ENCODE results near the gene LAYN. TPM values are rescaled to one million over a fixed set of nuclear protein-coding genes. Genes with fewer than 3 reads are reported as not detected.

The LAYN gene
- total RNA-seq, 2 experiments from 2014 or later, result 92.2 to 93.7 TPM

GRCh38 chr11:111539426-111540113 is 950 bp upstream of the LAYN start:
- Mint-ChIP-seq H3K4me1 (ENCODE audit: low read depth) (peaks cover 55% of the 10 kb centered on the region), H3K27ac (peak overlapping the region; percentile 80), H3K9me3 (no peaks in the 10 kb centered on the region), H3K4me3 (peak overlapping the region; percentile 75), H3K27me3 (peaks cover 24% of the 10 kb centered on the region), H3K36me3 (ENCODE audit: low read depth) (peaks cover 35% of the 10 kb centered on the region)
- intact Hi-C loops (cut with micrococcal nuclease), result loop anchor here (10.0 kb wide), 1 partner anchor 85 kb away; no protein-coding TSS in a partner anchor
- POLR2A ChIA-PET, result interaction anchor here (0.6 to 2.5 kb wide), 13 partner anchors 8 to 80 kb away, joined by 3 to 7 read pairs (median 4); no protein-coding TSS in a partner anchor
- CTCF ChIA-PET, result interaction anchor here (1.0 to 6.5 kb wide), 6 partner anchors 15 to 93 kb away, joined by 3 to 35 read pairs (median 6); no protein-coding TSS in a partner anchor
- no peak for TF ChIP-seq CTCF (IDR thresholded peaks at IDR 0.05)
- ATAC-seq, result peak; percentile 69
- DNase-seq, result peak; percentile 87

DNA sequence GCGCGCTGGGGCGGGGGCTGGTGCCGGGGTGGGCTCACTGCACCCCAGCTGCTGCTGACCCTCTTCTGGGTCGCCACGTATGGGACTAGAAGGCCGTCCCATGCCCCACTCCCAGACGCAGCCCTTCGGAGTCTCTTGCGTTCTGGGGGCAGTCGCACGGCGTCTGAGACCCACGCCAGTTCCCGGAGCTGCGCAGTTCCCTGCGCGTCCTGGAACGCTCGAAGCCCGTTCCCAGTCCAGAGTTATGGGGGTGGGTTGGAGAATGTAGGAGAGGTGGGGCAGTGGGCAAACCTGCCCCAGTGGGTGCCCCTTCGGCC is 375 bp downstream of the LAYN start:
- intact Hi-C loops (cut with micrococcal nuclease), result loop anchor here (10.0 kb wide), 1 partner anchor 86 kb away; no protein-coding TSS in a partner anchor
- Mint-ChIP-seq H3K27me3 (peaks cover 22% of the 10 kb centered on the region), H3K36me3 (ENCODE audit: low read depth) (peaks cover 47% of the 10 kb centered on the region), H3K27ac (no peak overlapping the region), H3K9me3 (no peaks in the 10 kb centered on the region), H3K4me1 (ENCODE audit: low read depth) (peaks cover 48% of the 10 kb centered on the region), H3K4me3 (peak overlapping the region; percentile 75)
- ChIA-PET POLR2A (interaction anchor here (0.7 to 2.5 kb wide), 4 partner anchors 9 to 81 kb away, joined by 3 to 7 read pairs (median 4); no protein-coding TSS in a partner anchor), CTCF (interaction anchor here (0.9 to 6.5 kb wide), 3 partner anchors 9 to 86 kb away, joined by 3 to 35 read pairs (median 5); no protein-coding TSS in a partner anchor)
- ATAC-seq (no peak), DNase-seq (no peak)
- no peak for TF ChIP-seq CTCF (IDR thresholded peaks at IDR 0.05)

- H3K4me3 Mint-ChIP-seq, result peak overlapping the region; percentile 75
- intact Hi-C loops (cut with micrococcal nuclease), result loop anchor here (10.0 kb wide), 1 partner anchor 87 kb away; no protein-coding TSS in a partner anchor
- peaks cover 22% of the 10 kb centered on the region for H3K27me3 Mint-ChIP-seq
- peak overlapping the region; percentile 66 for H3K27ac Mint-ChIP-seq
- ATAC-seq, result no peak
- ChIA-PET CTCF (interaction anchor here (0.9 to 6.5 kb wide), 4 partner anchors 9 to 113 kb away, joined by 3 to 35 read pairs (median 3); no protein-coding TSS in a partner anchor), POLR2A (interaction anchor here (0.7 to 2.5 kb wide), 6 partner anchors 10 to 28 kb away, joined by 3 to 7 read pairs (median 4); no protein-coding TSS in a partner anchor)
- peak; percentile 33 for DNase-seq
- no peak for TF ChIP-seq CTCF (IDR thresholded peaks at IDR 0.05)
- H3K4me1 Mint-ChIP-seq (ENCODE audit: low read depth), result peaks cover 47% of the 10 kb centered on the region
- no peaks in the 10 kb centered on the region for H3K9me3 Mint-ChIP-seq
- peaks cover 52% of the 10 kb centered on the region for H3K36me3 Mint-ChIP-seq (ENCODE audit: low read depth)
Measured at GRCh38 chr11:111541254-111542061, 938 bp downstream of the LAYN start.

DNA sequence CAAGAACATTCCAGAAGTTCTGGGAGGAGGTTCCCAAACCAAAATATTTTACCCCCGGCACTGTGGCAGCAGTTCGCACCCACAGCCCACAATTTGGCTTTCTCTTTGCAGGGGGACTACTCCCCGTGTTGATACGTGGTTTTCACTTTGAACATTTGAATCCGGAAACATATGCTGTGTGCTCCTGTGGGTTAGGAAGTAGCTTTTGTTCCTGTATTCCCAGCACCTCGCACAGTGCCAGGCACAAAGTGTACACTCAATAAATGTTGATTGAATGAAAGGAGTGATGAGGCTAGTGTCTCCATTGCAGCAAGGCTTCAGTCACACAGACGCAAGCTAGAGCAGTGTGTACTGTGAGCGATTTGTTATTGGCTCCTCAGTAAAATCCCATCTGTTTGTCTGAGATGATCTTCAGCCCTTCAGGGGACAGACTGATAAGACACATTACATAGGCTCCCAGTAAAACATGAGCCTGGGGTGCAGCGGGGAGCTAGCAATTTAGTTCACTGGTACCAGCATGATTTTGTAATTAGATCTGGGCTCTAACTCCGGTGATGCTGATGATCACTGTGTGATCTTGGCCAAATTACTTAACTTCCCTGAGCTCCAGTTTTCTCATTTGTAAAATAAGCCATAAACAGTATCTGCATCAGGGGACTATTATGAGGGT is 2.2 kb downstream of the LAYN start:
- Mint-ChIP-seq H3K4me1 (ENCODE audit: low read depth) (peaks cover 34% of the 10 kb centered on the region), H3K9me3 (no peaks in the 10 kb centered on the region), H3K36me3 (ENCODE audit: low read depth) (peaks cover 65% of the 10 kb centered on the region), H3K27me3 (peaks cover 15% of the 10 kb centered on the region), H3K27ac (no peak overlapping the region), H3K4me3 (peak overlapping the region; percentile 75)
- TF ChIP-seq CTCF (IDR thresholded peaks at IDR 0.05), result no peak
- intact Hi-C loops (cut with micrococcal nuclease), result loop anchor here (10.0 kb wide), 1 partner anchor 88 kb away; no protein-coding TSS in a partner anchor
- DNase-seq (no peak), ATAC-seq (no peak)
- ChIA-PET POLR2A (interaction anchor here (2.1 kb wide), 1 partner anchor 12 kb away, joined by 6 read pairs; no protein-coding TSS in a partner anchor), CTCF (interaction anchor here (0.7 to 6.5 kb wide), 6 partner anchors 10 to 103 kb away, joined by 3 to 35 read pairs (median 3); no protein-coding TSS in a partner anchor)

All from activated CD8-positive, alpha-beta T cell treated with anti-CD3 and anti-CD28 coated beads for 36 hours (primary cell).